Measurements from ENCODE around the gene ZP3.
A peak's percentile ranks its signal among the peaks of the same experiment; 100 is the strongest.
"Not testable (repeated sequence)": the region's sequence is repeated elsewhere in the genome, so short reads cannot be mapped to it uniquely, and the experiment has no call there.

Gene ZP3

GRCh38 chr7:76424413-76425111 lies at the start of gene ZP3:
Gene ZP3, plus strand, starts transcription at chr7:76424950. Its CDS starts 15 bp downstream, at chr7:76424965.
- DNase-seq = no peak

DNA sequence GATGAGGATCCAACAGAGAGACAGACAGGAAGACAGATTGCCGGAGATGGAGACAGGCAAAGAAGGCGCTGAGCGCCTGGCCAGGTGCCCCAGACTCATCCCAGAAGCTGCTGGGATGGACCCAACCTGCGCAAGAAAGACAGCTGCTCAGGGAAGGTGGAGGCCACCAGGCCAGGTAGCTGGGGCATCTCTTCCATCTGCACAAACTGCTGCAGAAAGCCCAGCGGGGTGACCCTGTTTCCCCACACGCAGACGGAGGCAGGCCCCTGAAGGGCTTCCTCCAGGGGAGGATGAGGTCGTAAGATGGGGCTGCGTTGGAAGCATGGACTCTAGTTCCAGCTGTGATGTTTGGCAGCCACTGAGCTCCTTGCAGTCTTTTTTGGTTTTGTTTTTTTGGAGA lies 49.5 kb upstream of the ZP3 start:
- DNase-seq = no peak

GRCh38 chr7:76377186-76377918 lies 47.4 kb upstream of the ZP3 start:
- no peak for DNase-seq

- DNase-seq = no peak
Observed at GRCh38 chr7:76380623-76380966, 44.2 kb upstream of the ZP3 start.

GRCh38 chr7:76381814-76382213 lies 42.9 kb upstream of the ZP3 start:
- no peak for DNase-seq

DNA sequence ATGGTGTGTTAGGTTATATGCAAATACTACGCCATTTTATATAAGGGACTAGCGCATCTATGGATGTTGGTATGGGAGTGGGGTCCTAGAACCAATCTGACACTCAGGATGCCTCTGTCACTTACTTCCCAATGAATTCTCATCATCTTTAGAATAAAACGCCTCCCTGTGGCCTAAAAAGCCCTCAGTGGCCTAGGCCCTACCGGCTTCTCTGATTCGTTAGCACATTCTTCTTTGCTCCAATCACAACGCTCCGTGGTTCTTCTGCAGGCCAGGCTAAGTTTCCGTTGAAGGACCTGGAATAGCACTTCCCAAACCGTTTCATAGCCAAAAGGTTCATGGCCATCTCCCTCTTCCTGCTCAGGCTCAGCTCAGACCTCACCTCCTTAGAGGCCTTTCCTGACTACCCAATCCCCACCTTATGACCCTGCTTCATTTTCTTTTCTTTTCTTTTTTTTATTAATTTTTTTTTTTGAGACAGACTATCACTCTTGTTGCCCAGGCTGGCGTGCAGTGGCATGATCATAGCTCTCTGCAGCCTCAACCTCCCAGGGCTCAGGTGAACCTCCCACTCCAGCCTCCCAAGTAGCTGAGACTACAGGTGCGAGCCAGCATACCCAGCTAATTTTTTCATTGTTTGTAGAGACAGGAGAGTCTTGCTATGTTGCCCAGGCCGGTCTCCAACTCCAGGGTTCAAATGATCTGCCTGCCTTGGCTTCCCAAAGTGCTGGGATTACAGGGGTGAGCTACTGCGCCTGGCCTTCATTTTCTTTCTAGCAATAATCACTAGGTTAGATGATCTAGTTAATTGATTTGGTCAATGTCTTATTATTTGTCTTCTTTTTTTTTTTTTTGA lies 41.4 kb upstream of the ZP3 start:
- DNase-seq = no peak

- no peak for DNase-seq
Observed at GRCh38 chr7:76386691-76387260, 38.0 kb upstream of the ZP3 start.

GRCh38 chr7:76387789-76388188 lies 37.0 kb upstream of the ZP3 start:
- not testable (repeated sequence) for DNase-seq

- no peak for DNase-seq
Observed at GRCh38 chr7:76390092-76390491, 34.7 kb upstream of the ZP3 start.

DNA sequence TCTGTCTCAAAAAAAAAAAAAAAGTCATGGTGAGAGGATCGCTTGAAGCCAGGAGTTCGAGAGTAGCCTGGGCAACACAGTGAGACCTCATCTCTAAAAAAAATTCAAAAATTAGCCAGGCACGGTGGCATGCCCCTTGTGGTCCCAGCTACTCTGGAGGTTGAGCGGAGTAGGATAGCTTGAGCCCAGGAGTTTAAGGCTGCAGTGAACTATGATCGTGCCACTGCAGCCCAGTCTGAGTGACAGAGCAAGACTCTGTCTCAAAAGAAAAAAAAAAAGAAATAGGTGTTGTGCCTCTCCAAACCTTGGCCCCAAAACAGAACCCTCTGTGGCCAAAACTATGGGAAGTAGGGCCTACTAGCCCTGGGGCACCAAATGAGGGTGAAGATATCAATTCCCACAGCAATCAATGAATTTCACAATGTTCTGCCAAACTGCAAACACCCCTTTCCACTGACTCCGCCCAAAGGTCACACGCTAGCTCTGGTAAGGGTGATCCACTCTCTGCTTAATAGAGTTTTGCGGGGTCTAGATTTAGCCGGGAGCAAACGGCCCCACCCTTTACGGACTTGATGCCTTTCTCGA lies 32.1 kb upstream of the ZP3 start:
- DNase-seq = no peak

GRCh38 chr7:76393116-76394031 lies 31.4 kb upstream of the ZP3 start:
- DNase-seq = peak; percentile 93 to 94

DNA sequence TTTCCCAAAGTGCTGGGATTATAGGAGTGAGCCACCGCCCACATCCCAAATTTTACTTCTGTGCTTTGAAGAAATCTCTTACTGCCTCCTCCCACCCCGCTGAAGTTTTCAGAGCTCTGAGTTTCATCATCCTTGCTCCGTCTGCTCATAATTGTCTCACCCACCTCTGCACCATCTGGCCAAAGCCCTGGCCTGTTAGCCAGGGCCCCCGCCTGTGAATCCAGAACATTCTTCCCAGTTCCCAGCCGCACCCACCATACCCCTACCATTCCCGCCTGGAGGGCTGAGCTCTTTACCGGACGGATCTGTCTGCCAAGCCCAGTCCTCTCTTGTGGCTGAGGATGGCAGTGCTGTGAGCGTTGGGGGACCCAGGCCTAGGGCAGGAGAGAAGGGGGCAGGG lies 29.8 kb upstream of the ZP3 start:
- no peak for DNase-seq

DNA sequence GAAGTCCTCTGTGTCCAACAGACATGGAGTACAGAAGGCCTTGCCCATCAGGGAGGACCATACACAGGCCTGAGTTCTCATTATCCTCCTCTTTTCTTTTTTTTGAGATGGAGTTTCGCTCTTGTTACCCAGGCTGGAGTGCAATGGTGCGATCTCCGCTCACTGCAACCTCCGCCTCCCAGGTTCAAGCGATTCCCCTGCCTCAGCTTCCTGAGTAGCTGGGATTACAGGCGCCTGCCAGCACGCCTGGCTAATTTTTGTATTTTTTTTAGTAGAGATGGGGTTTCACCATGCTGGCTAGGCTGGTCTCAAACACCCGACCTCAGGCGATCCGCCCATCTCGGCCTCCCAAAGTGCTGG lies 29.2 kb upstream of the ZP3 start:
- DNase-seq = not testable (repeated sequence)

DNA sequence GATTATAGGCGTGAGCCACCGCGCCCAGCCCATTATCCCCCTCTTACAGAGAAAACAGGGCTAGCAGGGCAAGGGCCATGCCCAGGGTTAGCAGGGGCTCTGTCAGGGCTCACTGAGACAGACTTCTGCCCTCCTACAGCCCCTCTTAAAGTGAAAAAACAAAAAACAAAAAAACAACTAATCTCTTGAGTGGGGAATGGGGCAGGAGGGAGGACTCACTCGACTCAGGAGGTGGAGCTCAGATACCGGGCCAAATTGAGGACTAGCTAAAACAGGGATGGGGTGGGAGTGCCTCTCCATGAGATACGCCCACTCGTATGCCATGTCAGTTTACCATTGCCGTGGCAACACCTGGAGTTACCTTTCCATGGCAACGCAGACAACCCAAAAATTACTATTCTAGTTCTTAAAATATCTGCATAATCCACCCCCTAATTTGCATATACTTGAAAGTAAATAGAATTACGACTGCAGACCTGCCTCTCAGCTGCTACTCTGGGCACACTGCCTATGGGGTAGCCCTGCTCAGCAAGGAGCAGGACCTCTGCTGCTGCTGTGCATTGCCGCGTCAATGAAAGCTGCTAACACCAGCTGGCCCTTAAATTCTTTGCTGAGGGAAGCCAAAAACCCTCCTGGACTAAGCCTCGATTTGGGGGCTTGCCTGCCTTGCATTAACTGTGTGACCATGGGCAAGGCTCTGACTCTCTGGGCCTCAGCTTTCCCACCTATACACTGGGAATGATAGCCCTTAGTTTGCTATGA lies 28.6 kb upstream of the ZP3 start:
- DNase-seq = no peak

DNA sequence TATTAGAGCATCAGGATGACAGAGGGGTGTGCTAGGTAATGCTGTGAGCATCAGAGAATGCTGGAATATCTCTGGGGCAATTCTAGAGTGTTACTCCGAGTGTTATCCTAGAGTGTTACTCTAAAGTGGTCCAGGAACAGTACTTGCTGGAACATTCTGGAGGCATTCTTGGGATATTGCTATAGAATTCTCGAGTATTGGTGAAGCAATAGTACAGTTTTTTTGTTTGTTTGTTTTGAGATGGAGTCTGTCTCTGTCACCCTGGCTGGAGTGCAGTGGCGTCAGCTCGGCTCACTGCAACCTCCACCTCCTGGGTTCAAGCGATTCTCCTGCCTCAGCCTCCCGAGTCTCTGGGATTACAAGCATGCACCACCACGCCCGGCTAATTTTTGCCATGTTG lies 27.9 kb upstream of the ZP3 start:
- DNase-seq = no peak

GRCh38 chr7:76397409-76398183 lies 27.2 kb upstream of the ZP3 start:
- DNase-seq = peak; percentile 86 to 89

GRCh38 chr7:76400248-76400647 lies 24.5 kb upstream of the ZP3 start:
- DNase-seq = no peak

DNA sequence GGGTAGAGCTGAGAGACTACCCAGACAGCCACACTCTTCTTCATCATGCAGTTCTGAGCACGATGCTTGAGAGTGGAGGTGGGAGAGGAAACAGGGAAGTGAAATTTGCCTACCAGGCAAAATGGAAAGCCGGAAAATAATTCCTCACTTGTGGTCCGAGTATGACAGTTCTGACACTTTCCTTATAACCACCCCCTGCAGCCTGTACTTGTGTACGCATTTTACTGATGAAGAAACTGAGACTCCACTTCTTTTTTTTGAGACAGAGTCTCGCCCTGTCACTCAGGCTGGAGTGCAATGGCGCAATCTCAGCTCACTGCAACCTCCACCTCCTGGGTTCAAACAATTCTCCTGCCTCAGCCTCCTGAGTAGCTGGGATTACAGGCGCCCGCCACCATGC lies 21.7 kb upstream of the ZP3 start:
- not testable (repeated sequence) for DNase-seq

- peak in 1 of 2 donors; percentile 21 for DNase-seq
Observed at GRCh38 chr7:76403780-76404494, 20.8 kb upstream of the ZP3 start.

DNA sequence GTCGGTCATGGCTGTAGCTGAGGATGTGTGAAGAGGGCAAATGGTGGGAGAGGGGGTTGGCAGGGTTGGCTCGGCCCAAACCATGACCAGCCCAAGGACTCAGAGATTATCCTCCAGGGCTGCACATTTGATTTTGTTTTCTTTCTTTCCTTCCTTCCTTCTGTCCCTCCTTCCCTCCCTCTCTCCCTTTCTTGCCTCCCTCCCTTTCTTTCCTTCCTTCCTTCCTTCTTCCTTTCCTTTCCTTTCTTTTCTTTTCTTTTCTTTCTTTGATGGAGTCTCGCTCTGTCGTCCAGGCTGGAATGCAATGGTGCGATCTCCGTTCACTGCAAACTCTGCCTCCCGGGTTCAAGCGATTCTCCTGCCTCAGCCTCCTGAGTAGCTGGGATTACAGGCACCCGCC lies 19.0 kb upstream of the ZP3 start:
- no peak for DNase-seq
